ENCODE results near the gene GPX6.

DNA sequence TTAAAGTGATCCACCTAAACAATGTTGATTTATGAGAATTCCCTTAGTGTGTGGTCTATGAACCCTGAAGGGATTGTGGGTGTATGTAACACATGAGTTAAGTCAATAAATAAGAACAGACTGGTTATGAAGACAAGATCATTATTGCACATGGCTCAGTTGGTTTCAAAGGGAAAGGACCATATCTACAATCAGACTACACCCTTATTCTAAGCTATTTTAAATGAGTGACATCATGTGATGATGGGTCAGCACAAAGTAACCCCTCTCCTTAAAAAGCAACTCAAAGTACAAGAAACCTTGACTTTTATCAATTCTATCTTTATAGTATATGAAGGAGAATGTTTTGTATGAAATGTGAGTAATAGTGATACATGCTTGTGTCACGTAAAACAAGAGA is 57.0 kb downstream of the GPX6 start:
- TF ChIP-seq, protein P1, sequence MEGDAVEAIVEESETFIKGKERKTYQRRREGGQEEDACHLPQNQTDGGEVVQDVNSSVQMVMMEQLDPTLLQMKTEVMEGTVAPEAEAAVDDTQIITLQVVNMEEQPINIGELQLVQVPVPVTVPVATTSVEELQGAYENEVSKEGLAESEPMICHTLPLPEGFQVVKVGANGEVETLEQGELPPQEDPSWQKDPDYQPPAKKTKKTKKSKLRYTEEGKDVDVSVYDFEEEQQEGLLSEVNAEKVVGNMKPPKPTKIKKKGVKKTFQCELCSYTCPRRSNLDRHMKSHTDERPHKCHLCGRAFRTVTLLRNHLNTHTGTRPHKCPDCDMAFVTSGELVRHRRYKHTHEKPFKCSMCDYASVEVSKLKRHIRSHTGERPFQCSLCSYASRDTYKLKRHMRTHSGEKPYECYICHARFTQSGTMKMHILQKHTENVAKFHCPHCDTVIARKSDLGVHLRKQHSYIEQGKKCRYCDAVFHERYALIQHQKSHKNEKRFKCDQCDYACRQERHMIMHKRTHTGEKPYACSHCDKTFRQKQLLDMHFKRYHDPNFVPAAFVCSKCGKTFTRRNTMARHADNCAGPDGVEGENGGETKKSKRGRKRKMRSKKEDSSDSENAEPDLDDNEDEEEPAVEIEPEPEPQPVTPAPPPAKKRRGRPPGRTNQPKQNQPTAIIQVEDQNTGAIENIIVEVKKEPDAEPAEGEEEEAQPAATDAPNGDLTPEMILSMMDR (IDR thresholded peaks at IDR 0.05; ENCODE audit: low read depth, low read length), result no peak
- TF ChIP-seq EZH2phosphoT487 (IDR thresholded peaks at IDR 0.05; ENCODE audit: low read depth), result no peak
